Ascending aorta (tissue), 2 donors: ENCODE measurements around the gene ZNF557. TPM values are rescaled to one million over a fixed set of nuclear protein-coding genes. Genes with fewer than 3 reads are reported as not detected.

Experiments
- DNase-seq, 2 donors: peaks; one replicate each; pipeline ENCODE4 v3.0.0-alpha.2; 2019; ENCODE audit warnings: low spot score in 2 of 2
- H3K27ac ChIP-seq, 2 donors: fragments of 200-600 bp; sonication (generic); one replicate each; pipeline ENCODE4 v1.5.1; 2016 to 2017; ENCODE audit warnings: mild to moderate bottlenecking in 1 of 2
- H3K27me3 ChIP-seq: fragments of 200-600 bp; sonication (generic); one replicate; pipeline ENCODE4 v1.5.1; 2017
- H3K36me3 ChIP-seq, 2 donors: fragments of 200-600 bp; sonication (generic); one replicate each; pipeline ENCODE4 v1.5.1; 2016
- H3K4me1 ChIP-seq, 2 donors: fragments of 200-600 bp; sonication (generic); one replicate each; pipeline ENCODE4 v1.5.1; 2016 to 2017; ENCODE audit warnings: mild to moderate bottlenecking in 1 of 2
- H3K4me3 ChIP-seq, 2 donors: fragments of 200-600 bp; sonication (generic); one replicate each; pipeline ENCODE4 v1.5.1; 2016 to 2017; ENCODE audit warnings: mild to moderate bottlenecking in 1 of 2
- H3K9me3 ChIP-seq, 2 donors: fragments of 200-600 bp; sonication (generic); one replicate each; pipeline ENCODE4 v1.5.1; 2016
- intact Hi-C: fragments of 100-400 bp; cut with DNase I; formaldehyde crosslinking; loops from one replicate; pipeline ENCODE4 v1.15.1; 2023
- total RNA-seq: library from RNA; depleted of rRNA; stranded (reverse); fragments of >200 nt; gene quantifications from one replicate; pipeline ENCODE4 v1.1.0, GENCODE V29; 2016
- TF ChIP-seq, protein P1 (sequence below), 3 experiments: fragments of 200-600 bp in 2 of 3; fragments of 450-650 bp in 1 of 3; sonication (generic) in 2 of 3; IDR thresholded peaks; one replicate each; pipeline ENCODE4 v1.5.1; 2016 to 2019; ENCODE audit warnings: antibody characterized with exemption in 3 of 3, mild to moderate bottlenecking in 1 of 3, moderate library complexity in 1 of 3

The ZNF557 gene
- total RNA-seq, 1 donor from 2014 or later = 0.75 TPM

- intact Hi-C loops = no loop called here
- TF ChIP-seq, protein P1, sequence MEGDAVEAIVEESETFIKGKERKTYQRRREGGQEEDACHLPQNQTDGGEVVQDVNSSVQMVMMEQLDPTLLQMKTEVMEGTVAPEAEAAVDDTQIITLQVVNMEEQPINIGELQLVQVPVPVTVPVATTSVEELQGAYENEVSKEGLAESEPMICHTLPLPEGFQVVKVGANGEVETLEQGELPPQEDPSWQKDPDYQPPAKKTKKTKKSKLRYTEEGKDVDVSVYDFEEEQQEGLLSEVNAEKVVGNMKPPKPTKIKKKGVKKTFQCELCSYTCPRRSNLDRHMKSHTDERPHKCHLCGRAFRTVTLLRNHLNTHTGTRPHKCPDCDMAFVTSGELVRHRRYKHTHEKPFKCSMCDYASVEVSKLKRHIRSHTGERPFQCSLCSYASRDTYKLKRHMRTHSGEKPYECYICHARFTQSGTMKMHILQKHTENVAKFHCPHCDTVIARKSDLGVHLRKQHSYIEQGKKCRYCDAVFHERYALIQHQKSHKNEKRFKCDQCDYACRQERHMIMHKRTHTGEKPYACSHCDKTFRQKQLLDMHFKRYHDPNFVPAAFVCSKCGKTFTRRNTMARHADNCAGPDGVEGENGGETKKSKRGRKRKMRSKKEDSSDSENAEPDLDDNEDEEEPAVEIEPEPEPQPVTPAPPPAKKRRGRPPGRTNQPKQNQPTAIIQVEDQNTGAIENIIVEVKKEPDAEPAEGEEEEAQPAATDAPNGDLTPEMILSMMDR (IDR thresholded peaks at IDR 0.05) = no peak
- Histone ChIP-seq H3K4me3 (no peak overlapping the region), H3K36me3 (peaks cover 31% of the 10 kb centered on the region in 2 donors), H3K27me3 (no peaks in the 10 kb centered on the region), H3K27ac (no peak overlapping the region), H3K9me3 (no peaks in the 10 kb centered on the region), H3K4me1 (no peaks in the 10 kb centered on the region)
- DNase-seq = no peak
Observed at GRCh38 chr19:7113233-7113632, 43.7 kb downstream of the ZNF557 start.

DNA sequence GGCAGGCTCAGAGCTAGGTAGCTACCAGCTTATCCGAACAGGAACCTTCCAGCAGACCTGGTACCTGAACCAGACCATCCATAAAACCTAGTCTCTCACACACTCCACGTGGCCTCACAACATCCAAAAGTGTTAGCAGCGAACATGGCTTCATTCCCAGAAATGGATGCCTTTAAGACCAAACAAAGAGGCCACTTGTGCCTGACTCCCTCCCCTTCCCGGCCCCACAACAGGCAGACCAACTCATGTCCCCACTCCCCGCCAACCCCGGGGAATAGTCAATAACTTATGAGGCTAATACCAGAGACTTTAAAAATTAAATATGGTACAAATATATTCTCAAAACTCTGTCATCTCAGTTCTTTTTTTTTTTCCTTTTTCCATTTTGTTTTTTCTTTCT is 46.2 kb downstream of the ZNF557 start:
- H3K27me3 ChIP-seq = no peaks in the 10 kb centered on the region
- H3K4me1 ChIP-seq = no peaks in the 10 kb centered on the region
- H3K9me3 ChIP-seq = no peaks in the 10 kb centered on the region
- no peak overlapping the region for H3K4me3 ChIP-seq
- intact Hi-C loops = no loop called here
- H3K27ac ChIP-seq = no peak overlapping the region
- no peak for DNase-seq
- TF ChIP-seq, protein P1 (IDR thresholded peaks at IDR 0.05) = no peak
- H3K36me3 ChIP-seq = peaks cover 52 to 53% of the 10 kb centered on the region in 2 donors

- Histone ChIP-seq H3K27me3 (no peaks in the 10 kb centered on the region), H3K9me3 (no peaks in the 10 kb centered on the region), H3K4me3 (no peak overlapping the region), H3K36me3 (peaks cover 67% of the 10 kb centered on the region in 2 donors), H3K4me1 (no peaks in the 10 kb centered on the region), H3K27ac (no peak overlapping the region)
- TF ChIP-seq, protein P1 (IDR thresholded peaks at IDR 0.05) = no peak
- intact Hi-C loops = no loop called here
- no peak for DNase-seq
Observed at GRCh38 chr19:7117248-7117647, 47.7 kb downstream of the ZNF557 start.

DNA sequence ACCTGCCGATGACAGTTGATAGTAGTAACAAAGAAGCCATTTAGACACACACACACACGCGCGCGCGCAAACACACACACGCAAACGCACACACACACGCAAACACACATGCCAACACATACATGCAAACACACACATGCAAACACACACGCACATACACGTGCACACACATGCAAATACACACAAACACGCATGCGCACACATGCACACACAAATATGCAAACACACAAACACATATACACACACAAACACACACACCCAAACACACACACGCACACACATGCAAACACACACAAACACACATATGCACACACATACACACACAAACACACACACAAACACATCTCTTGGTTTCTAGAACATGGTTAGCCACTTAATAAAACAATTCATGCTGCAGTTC is 50.1 kb downstream of the ZNF557 start:
- Histone ChIP-seq H3K9me3 (no peaks in the 10 kb centered on the region), H3K27ac (no peak overlapping the region), H3K27me3 (no peaks in the 10 kb centered on the region), H3K4me1 (no peaks in the 10 kb centered on the region), H3K4me3 (no peak overlapping the region), H3K36me3 (peaks cover 81 to 84% of the 10 kb centered on the region in 2 donors)
- TF ChIP-seq, protein P1 (IDR thresholded peaks at IDR 0.05) = no peak
- no peak for DNase-seq
- intact Hi-C loops = no loop called here

GRCh38 chr19:7120499-7120898 is 51.0 kb downstream of the ZNF557 start:
- no peaks in the 10 kb centered on the region for H3K9me3 ChIP-seq
- no peak overlapping the region for H3K27ac ChIP-seq
- no peaks in the 10 kb centered on the region for H3K27me3 ChIP-seq
- DNase-seq = no peak
- TF ChIP-seq, protein P1 (IDR thresholded peaks at IDR 0.05) = no peak
- H3K4me1 ChIP-seq = no peaks in the 10 kb centered on the region
- H3K36me3 ChIP-seq = peaks cover 83 to 85% of the 10 kb centered on the region in 2 donors
- no peak overlapping the region for H3K4me3 ChIP-seq
- intact Hi-C loops = no loop called here

DNA sequence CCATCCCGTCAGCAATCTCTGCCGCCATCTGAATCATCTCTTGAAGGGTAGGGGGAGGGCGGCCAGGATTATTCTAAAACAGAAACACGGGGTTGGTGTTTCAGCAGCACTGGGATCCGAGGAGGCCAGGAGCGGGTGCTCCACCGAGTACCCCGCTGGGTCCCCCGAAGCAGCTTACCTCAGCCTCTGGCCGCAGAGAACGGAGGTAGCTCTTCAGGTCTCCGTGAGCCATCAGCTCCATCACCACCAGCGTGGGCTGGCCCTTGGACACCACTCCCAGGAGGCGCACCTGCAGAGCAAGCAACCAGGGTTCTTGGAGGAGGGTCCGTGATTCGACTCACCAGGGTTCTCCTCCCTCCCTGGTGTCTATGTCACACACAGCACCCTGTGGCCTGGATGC is 53.2 kb downstream of the ZNF557 start:
- no peak overlapping the region for H3K27ac ChIP-seq
- TF ChIP-seq, protein P1 (IDR thresholded peaks at IDR 0.05) = no peak
- no peak for DNase-seq
- no peaks in the 10 kb centered on the region for H3K27me3 ChIP-seq
- H3K4me1 ChIP-seq = no peaks in the 10 kb centered on the region
- peaks cover 10 to 13% of the 10 kb centered on the region in 2 donors for H3K9me3 ChIP-seq
- intact Hi-C loops = no loop called here
- peaks cover 84 to 89% of the 10 kb centered on the region in 2 donors for H3K36me3 ChIP-seq
- H3K4me3 ChIP-seq = no peak overlapping the region
